ENCODE measurements around the gene FMOD.

FMOD gene

DNA sequence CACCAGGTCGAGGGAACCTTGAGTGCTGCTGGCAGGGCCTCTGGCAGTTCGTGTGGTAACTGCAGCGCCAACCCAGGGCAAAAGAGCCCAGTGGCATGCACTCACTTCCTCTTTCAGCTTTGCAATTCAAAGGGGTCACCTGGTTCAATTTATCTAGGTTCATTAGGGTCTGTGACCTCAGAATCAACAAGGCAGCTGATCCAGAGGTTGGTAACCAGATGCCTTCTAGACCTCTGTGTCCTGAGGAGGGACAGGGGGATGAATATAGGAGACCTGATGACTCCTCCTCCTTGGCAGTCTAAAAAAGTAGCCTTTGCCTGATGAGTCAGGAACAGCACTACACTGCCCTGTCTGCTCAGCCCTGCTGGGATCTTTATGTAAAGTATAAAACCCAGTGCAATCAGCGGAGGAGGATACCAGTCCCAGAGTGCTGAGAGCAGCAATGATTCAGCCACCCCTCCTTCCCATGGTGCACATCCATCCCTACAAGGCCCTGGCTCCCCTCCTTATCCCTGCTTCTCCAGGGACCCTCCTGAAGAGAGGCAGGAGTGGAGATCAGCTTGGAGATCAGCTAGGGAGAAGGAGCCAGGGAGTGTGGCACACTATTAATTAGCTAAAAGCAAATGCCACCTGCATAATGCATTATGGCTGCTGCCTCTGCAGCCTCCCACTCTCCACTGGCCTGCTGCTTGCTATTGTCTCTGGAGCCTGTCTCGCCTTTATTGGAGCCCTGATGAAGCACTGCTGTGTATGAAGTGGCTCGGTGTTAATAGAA is 11.2 kb upstream of the FMOD start:
- DNase-seq (ENCODE audit: low read depth): no peak

DNA sequence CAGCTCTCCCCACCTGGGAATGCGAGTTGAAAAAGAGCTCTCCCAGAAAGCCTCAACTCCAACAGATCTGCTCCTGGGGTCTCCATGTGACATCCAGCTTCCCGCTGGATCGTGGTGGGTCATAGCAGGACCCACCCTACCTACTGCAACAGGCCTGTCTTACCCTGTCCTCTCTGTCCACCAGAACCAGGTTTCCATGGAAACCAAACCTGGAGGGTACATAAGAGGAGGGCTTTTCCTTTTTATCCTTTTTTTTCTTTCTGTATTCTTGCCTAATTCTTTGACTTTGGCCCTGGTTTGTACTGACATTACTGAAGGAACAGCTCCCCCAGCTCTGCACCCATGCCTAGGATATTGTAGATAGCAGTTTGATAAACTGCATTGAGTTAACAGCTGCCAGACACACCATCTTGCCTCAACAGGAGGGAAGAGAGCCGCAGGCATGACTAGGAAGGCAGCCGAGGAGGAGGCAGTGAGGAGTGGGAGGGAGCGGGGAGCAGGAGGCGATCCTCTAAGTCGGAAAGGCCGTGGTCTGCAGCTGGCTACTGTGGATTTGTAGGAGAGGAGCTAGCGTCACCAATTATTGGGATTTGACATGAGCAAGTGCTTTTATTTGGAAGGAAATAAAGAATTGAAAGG is 9.7 kb upstream of the FMOD start:
- no peak for DNase-seq (ENCODE audit: low read depth)

DNA sequence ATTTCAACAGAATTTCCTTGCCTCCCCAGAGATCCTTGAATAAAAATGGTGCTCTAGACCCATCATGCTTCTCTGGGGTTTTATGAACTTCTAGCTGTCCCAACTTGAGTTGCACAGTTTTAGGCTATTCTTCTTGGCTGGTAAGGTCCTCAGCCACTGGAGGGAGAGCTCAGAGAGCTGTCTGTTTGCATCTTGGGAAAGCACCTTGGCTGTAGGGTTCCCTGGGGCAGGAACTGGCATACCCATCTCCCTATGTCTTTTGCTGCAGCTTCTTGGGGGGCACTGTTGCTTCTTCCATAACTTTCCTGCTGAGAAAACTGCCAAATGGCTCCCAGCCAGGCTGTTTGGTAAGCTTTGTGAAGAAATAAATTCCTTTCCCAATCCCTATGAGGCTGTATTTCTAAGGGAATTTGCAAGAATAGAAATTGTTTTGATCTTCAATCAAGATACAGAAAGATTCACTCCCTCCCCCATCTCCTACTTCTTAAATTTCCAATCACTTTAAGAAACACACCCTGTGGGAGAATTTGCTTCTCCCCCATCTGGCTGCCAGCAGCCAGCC is 8.2 kb upstream of the FMOD start:
- DNase-seq (ENCODE audit: low read depth): no peak

DNA sequence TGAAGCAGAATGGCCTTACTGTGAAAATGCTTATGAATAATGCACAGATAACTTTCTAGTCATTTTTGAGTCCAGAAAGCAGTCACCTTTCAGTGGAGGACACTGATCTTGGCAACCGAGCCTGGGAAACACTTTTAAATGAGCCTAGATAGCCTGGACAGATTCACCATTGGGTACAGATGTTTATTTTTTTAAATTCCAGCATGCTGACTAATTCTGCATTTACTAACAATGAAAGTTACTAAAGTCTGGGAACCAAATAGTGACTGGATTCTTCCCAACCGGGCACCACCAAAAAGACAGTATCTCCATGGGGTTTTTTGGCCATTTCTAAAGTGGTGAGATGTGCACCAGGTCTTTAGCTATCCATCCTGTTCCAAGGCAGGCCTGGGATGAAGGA is 3.3 kb upstream of the FMOD start:
- no peak for DNase-seq (ENCODE audit: low read depth)

DNA sequence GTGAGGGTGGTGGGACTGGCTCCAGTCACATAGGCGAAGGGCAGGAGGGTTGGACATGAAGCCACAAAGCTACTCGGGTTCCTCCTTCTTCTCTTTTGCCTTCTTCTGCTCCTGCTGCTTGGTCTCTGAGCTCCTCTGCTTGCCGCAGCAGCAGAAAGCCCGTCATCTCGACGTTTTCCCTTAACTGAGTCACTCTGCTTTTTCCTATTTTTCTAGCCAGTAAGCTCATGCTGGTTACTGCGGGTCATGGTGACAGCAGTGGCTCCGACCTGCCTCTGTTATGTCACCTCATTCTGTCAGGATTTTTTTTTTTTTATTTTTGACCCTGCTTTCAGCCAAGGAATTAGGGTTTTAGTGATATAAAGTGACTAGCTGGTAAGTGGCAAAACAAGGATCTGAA is 2.6 kb upstream of the FMOD start:
- DNase-seq (ENCODE audit: low read depth): no peak

DNA sequence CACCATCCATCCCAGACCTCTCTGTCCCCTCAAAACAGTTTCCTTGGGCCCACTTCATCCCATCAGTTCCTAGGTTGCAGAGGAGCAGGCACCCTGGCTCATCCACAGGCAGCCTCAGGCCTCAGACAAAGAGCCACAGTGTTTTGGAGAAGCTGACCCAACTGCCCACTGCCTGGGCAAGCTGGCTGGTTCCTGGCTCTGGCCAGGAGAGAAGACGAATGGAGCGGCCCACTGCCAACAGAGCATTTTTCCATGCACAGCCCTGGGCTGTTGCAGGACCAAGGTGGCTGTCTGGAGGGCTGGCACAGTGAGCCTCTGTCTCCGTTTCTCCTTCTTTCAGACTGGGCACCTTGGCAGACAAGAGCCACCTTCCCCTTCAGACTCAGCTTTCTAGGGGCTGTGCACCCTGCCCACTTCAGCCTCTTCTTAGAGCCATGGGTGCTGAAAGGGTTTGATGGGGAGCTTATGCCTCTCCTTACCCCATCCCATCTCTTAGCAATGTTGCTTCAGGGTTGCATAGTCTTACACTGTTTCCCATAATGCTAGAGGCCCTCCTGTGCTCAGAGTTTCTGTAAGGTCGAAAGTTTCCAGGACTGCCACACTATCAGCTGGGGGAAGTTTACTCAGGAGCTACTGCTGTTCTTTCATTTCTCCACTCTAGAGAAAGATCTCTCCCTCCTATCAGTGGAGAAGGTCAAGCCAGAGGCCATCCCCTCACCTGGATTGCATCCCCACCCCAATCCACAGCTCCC is 973 bp downstream of the FMOD start:
- DNase-seq (ENCODE audit: low read depth): no peak

DNA sequence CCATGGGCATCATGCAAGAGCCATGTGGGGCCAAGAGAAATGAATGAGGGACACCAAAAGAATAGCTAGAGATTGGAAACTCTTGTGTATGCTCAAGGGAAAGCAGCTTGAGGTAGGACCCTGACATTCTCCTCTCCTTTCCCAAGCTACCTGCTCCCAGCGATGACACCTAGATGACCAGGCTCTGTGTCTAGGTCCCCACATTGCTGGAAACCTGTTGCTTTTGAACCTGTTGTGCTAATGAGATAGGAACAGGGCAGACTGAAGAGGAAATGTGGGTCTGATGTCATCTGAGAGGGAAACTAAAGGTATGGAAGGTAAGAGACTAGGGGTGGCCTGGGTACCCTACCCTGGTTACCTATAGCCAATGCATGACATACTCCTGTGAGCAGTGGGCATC is 1.8 kb downstream of the FMOD start:
- no peak for DNase-seq (ENCODE audit: low read depth)

DNA sequence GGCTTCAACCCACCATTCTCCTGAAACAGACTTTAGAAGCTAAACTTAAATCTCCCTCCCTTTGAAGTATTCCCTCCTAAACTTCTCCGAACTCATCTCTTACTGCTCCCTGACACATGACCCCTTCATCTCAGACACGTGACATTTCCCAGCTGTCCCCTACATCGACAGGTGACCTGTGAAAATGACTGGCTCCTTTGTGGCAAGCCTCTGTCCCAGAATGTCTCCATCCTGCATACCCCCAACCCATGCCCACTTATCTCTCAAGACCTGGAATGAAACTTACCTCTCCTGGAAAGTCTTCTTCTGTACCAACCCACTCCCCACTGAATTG is 4.2 kb downstream of the FMOD start:
- DNase-seq (ENCODE audit: low read depth): no peak

DNA sequence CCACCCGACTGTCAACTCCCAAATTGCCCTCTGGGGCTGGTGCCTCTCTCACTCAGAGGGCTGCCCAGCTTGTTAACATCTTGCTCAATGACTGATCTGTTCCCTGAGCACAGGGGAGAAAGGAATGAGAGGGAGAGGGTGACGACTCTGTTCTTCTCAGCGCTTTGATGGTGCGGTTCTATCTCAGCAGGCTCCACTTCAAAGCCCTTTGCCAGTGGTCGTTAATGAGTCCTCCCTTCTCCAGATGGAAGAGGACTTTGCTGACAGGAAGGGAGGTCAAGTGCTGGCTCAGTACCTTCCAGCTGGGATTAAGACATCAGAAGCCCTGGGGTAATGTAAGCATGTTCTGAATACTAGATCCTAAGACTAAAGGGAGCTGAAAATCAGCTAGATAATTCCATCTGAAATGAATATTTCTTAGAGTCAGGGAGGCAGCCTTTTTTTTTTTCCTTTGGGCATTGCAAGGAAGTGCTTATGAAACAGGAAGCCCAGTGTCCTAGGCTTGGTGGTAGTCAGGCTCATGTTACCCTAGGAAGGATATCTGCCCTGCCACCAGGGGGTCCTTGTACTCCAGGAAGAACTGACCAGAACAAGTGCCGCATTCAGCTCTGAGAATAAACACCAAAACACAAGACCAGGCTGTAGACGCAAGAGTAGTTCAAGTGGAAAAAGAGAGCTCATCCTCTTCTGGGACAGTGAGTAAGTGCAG is 4.7 kb downstream of the FMOD start:
- DNase-seq (ENCODE audit: low read depth): no peak

DNA sequence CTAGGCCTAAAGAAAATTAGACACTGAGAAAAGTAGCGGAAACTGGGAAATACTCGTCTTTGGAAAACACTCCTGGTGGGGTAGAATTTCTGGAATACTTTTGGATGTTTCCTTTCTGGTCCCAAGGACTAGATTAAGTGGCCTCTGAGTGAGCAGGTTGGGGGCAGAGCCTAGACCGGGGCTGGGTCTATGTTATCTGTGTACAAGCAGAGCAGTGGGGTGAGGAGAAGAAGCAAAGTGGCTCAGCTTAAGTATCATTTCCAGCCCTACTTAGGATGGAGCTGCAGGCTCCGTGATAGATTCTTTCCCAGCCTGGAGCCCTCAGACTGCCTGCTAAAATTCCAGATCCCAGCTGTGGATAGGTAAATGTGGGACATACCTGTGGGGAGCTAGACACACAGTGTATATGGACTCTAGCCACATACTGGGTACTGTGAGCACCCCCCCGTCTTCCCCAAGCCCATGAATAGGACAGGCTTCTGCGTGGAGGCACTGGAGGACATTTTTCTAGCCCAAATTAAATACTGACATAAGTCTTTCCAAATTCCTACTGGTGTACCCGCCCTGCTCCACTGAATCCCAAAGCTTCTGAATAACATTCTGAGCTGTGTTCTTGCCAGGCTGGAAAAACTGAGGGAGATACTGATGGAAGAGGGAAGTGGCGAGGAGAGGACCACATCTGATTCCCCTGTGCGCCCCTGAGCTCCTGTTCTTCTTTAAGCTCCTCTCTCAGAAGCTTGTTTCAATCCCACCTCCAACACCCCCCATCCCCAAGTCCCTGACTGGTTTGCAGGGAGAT is 6.8 kb downstream of the FMOD start:
- DNase-seq (ENCODE audit: low read depth): no peak

DNA sequence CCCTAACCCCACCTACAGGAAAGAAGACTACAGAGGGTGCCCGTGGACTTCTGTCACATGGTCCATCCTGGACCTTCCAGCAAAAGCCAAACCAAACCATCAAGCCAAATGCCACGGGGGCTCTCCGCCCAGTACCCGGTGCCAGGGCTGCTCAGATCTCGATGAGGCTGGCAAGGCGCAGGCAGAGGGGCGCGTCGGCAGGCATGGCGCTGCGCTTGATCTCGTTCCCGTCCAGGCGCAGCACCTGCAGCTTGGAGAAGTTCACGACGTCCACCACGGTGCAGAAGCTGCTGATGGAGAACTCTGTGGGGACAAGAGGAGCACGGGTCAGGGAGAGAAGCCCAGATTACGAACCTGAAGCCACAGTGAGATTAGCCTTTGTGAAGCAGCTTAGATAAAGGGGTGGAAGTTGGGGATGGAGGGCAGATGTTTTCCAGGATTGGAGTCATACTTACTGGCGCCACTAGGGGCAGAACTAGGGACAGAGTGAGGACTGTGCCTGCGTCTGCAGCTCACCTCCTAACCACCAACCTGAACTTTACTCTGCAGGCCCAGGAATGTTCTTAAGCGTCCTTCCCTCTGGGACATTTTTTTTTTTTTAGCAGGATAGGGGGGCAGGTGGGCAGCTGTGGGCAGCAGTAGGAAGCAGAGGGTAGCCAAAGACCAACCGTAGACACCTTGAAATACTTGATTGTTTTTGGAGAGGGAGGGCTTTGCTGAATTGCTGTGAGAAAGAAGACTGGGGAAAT is 8.6 kb downstream of the FMOD start:
- DNase-seq (ENCODE audit: low read depth): no peak

DNA sequence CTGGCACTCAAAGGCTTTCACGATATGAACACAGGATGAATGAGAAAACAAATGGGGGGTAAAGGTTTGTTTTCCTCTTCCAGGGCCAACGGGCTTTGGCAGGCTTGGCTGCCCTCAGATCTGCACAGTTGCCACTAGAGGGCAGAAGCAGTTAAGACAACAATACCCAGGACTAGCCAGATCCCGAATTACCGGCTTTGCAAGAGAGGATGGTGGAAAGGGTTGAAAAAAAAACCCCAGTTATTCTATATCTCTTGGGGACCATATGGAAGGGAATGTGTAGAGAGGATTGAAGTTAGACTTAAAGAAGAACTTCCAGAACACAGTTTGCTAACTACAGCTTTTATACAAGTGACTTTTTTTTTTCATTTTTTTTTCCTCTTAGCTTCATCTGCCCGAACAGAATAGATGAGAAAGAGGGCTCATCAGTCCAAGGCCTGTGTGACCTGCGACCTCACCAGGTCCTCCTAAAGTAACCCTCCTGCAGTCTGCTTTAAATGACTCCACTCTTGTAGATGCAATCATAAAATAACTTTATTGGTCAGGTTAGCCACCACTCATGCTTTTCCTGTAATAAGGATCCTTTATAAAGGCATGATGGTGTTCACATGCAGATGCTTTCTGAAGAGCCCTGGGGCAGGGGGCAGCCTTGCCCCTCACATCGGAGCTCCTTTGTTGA is 10.7 kb downstream of the FMOD start:
- peak; percentile 28 for DNase-seq (ENCODE audit: low read depth)

DNA sequence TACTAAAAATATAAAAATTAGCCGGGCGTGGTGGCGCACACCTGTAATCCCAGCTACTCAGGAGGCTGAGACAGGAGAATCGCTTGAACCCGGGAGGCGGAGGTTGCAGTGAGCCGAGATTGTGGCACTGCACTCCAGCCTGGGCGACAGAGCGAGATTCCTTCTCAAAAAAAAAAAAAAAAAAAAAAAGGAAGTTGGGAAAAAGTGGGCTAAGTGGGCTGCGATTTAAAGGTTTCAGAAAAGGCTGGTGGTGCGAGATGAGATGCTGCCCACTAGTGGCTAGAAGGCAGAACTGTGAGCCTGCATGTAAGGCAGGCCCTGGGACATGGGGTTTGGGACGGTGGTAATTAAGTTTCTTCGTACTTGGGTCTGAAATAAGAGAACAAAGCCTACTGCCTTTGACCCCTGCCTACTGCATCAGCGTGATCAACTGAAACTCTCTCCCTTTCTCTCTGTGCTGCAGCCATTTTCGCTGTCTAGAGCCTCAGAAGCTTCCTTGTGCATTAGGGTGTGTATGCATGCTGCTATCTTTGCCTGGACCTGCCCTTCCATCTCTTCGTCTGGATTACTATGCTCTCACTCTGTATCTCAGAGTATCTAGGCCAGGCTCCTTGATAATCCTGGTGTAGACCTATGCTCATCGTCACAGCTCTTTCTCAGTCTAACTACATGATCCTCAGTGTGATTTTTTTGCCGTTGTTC is 12.4 kb downstream of the FMOD start:
- peak; percentile 34 for DNase-seq (ENCODE audit: low read depth)

DNA sequence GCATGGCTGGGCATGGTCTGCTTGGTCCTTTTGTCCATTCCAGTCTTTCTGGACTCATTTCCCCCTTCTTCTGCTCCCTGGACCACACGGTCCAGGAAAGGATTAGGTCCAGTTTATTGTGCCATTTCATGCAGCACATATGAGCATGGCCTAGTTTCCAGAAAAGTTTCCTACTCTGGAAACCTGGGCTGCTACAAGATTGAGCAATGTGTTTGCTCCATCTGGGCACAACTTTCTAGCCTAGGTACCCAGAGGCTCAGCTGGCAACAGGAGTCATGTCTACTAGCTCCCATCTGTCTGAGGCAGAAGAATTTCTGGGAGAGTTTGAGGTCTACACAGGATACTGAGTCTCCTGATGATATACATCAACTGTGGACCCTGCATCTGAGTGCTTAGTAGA is 14.8 kb downstream of the FMOD start:
- DNase-seq (ENCODE audit: low read depth): no peak

DNA sequence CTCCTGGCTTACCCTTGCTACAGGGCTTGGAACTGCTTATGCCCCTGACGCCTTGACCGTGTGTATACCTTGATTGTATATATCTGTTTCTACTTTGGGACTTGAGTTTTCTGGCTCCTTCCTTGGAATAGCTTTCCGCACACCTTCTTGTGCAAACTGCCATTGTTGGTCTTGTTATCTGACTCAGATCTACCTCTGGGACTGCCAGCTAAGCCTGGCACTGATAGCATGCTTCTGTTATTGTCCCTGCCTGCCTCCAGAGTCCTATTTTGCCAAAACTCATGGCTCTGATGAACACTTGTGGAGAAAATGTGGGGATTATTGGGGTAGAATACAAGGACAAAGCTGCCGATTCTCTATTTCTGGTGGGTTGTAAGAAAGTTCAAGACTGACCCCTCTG is 15.4 kb downstream of the FMOD start:
- DNase-seq (ENCODE audit: low read depth): no peak

DNA sequence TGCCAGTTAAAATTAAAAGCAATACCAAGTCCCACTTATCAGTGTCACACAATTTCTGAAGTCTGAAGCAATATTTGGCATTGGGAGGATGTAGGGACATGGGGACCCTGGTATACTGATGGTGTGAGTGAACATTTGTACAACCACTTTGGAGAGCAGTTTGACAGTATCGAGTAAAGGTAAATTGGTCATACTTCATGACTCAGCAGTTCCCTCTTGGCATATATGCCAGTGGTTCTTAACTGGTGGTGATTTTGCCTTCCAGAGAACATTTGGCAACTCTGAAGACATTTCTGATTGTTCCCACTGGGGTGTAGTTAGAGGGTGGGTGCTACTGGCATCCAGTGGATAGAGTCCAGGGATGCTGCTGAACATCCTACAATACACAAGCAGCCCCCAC is 19.7 kb downstream of the FMOD start:
- DNase-seq (ENCODE audit: low read depth): no peak

DNA sequence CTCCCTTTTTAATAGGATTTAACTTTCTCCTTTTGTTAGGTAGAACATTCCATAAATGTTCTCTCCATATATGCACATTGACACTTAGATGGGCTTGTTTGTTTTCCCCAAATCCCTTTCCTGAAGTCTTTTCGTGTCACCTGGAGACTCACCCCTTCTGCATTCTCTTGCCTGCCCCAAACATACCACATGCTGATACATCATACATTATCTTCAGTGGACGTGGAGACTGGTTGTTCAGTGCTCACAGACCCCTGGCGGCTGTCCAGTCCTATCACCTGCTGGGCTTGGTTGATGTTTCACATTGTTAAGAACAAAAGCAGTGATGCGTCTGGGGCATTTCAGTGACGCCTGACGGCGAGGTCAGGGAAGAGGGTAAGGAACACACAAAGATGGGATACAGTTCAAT is 22.2 kb downstream of the FMOD start:
- DNase-seq (ENCODE audit: low read depth): no peak

DNA sequence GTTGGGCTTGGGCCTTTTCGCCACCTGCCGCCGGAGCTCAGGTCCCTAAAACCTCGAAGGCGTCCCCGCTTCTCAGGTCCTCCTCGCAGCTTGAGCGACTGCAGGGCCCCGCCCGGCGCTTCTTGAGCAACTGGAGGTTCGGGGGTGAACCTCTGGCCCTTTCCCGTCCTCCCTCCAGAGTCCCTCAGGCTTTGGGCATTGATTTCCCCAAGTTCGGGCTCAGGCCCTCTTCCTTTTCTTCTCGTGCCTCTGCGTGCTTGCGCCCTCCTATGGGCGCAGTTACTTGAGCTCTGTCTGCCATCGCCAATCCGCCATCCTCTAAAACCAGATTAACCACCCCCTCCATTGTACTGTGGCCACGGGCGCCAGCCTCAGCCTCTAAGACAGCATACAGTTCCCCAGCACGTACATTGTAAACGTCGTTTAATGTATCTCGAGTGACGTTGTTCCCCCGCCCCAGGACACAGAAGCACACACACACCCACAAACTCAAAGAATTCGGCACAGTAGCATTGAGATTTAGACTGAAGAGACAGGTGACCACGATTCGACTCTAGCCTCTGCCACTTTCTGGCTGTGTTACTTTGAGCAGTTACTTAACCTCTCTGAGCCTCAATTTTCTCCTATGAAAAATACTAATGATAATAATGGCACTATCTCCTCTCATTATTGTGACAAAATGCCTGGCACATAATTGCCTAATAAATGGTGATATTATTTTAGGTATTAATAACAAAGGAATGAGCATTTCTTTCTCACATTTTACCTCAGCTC is 23.1 kb downstream of the FMOD start:
- DNase-seq (ENCODE audit: low read depth): peak; percentile 75

Measured in T-helper 22 cell (primary cell).